H9 (cell line): ENCODE data around the gene WWC1. TPM values are rescaled to one million over a fixed set of nuclear protein-coding genes. Genes with fewer than 3 reads are reported as not detected.

Source experiments
- DNase-seq: peaks from one replicate; pipeline ENCODE4 v3.0.0-alpha.2; 2017
- H2AFZ ChIP-seq: one replicate; pipeline ENCODE4 v1.6.1; 2013; ENCODE audit warnings: mild to moderate bottlenecking, low read length, control low read depth, moderate library complexity
- H2AK5ac ChIP-seq: 2 replicates; pipeline ENCODE4 v1.6.1; 2013; ENCODE audit warnings: low read length, control low read depth, mixed read lengths; ENCODE audit not compliant: insufficient read length
- H2BK120ac ChIP-seq: one replicate; pipeline ENCODE4 v1.6.1; 2013; ENCODE audit warnings: low read depth, mild to moderate bottlenecking, low read length, control low read depth, inconsistent platforms; ENCODE audit not compliant: poor library complexity, severe bottlenecking
- H2BK12ac ChIP-seq: 2 replicates; pipeline ENCODE4 v1.6.1; 2013; ENCODE audit warnings: low read length, control low read depth, mixed read lengths, low read depth; ENCODE audit not compliant: insufficient read length
- H2BK15ac ChIP-seq: 2 replicates; pipeline ENCODE4 v1.6.1; 2013; ENCODE audit warnings: low read depth, low read length, control low read depth
- H2BK20ac ChIP-seq: one replicate; pipeline ENCODE4 v1.6.1; 2013; ENCODE audit warnings: low read depth, mild to moderate bottlenecking, low read length, control low read depth, inconsistent platforms; ENCODE audit not compliant: poor library complexity, severe bottlenecking
- H2BK5ac ChIP-seq: 2 replicates; pipeline ENCODE4 v1.6.1; 2013; ENCODE audit warnings: low read length, control low read depth, mixed read lengths; ENCODE audit not compliant: insufficient read length
- H3K14ac ChIP-seq: 2 replicates; pipeline ENCODE4 v1.6.1; 2013; ENCODE audit warnings: low read length, control low read depth; ENCODE audit not compliant: insufficient read depth
- H3K18ac ChIP-seq: 2 replicates; pipeline ENCODE4 v1.6.1; 2013; ENCODE audit warnings: low read depth, mild to moderate bottlenecking, mixed read lengths, low read length, control low read depth; ENCODE audit not compliant: insufficient read length
- H3K23ac ChIP-seq: 2 replicates; pipeline ENCODE4 v1.6.1; 2013; ENCODE audit warnings: low read length, control low read depth, mixed read lengths, low read depth; ENCODE audit not compliant: insufficient read length
- H3K23me2 ChIP-seq: 2 replicates; pipeline ENCODE4 v1.6.1; 2013; ENCODE audit warnings: low read depth, mild to moderate bottlenecking, mixed read lengths, low read length, control low read depth; ENCODE audit not compliant: insufficient read length, poor library complexity, severe bottlenecking
- H3K27ac ChIP-seq: 2 replicates; pipeline ENCODE4 v1.5.1; 2013; ENCODE audit warnings: low read length, control low read depth, mixed read lengths, low read depth; ENCODE audit not compliant: insufficient read length
- H3K27me3 ChIP-seq: 2 replicates; pipeline ENCODE4 v1.6.1; 2013; ENCODE audit warnings: low read length, control low read depth, inconsistent platforms; ENCODE audit not compliant: insufficient read depth
- H3K4ac ChIP-seq: 2 replicates; pipeline ENCODE4 v1.6.1; 2013; ENCODE audit warnings: low read depth, mild to moderate bottlenecking, control low read depth, inconsistent platforms, low read length, moderate library complexity
- H3K4me1 ChIP-seq: 2 replicates; pipeline ENCODE4 v1.6.1; 2013; ENCODE audit warnings: low read length, control low read depth, inconsistent platforms; ENCODE audit not compliant: insufficient read depth
- H3K4me2 ChIP-seq: 2 replicates; pipeline ENCODE4 v1.6.1; 2013; ENCODE audit warnings: low read length, control low read depth, mixed read lengths; ENCODE audit not compliant: insufficient read length, insufficient read depth
- H3K56ac ChIP-seq: 2 replicates; pipeline ENCODE4 v1.6.1; 2013; ENCODE audit warnings: low read depth, mild to moderate bottlenecking, mixed read lengths, low read length, control low read depth; ENCODE audit not compliant: insufficient read length
- H3K79me1 ChIP-seq: 2 replicates; pipeline ENCODE4 v1.6.1; 2013; ENCODE audit warnings: low read depth, mild to moderate bottlenecking, moderate library complexity, low read length, control low read depth, inconsistent platforms; ENCODE audit not compliant: insufficient read depth, poor library complexity, severe bottlenecking
- H3K79me2 ChIP-seq: 2 replicates; pipeline ENCODE4 v1.6.1; 2013; ENCODE audit warnings: low read length, control low read depth, inconsistent platforms; ENCODE audit not compliant: insufficient read depth
- H3K9ac ChIP-seq: 2 replicates; pipeline ENCODE4 v1.6.1; 2013; ENCODE audit warnings: low read length, control low read depth, mixed read lengths; ENCODE audit not compliant: insufficient read length; ENCODE audit errors: extremely low read depth
- H3K9me3 ChIP-seq: one replicate; pipeline ENCODE4 v1.6.1; 2013; ENCODE audit warnings: low read depth, low read length, inconsistent platforms; ENCODE audit not compliant: control insufficient read depth
- H3T11ph ChIP-seq: one replicate; pipeline ENCODE4 v1.6.1; 2013; ENCODE audit warnings: mild to moderate bottlenecking, low read length, control low read depth, inconsistent platforms
- H4K20me1 ChIP-seq: one replicate; pipeline ENCODE4 v1.6.1; 2013; ENCODE audit not compliant: control insufficient read depth, insufficient read length, insufficient read depth
- H4K5ac ChIP-seq: 2 replicates; pipeline ENCODE4 v1.6.1; 2013; ENCODE audit warnings: low read depth, mild to moderate bottlenecking, mixed read lengths, low read length, control low read depth; ENCODE audit not compliant: insufficient read length
- H4K8ac ChIP-seq: replicated peaks from 2 replicates; pipeline ENCODE4 v1.6.1; 2013; ENCODE audit warnings: low read length, control low read depth, mixed read lengths, low read depth; ENCODE audit not compliant: insufficient read length
- H4K91ac ChIP-seq: 2 replicates; pipeline ENCODE4 v1.6.1; 2013; ENCODE audit warnings: low read depth, mild to moderate bottlenecking, moderate library complexity, mixed read lengths, low read length, control low read depth; ENCODE audit not compliant: insufficient read length
- H3K27ac Mint-ChIP-seq, 3 experiments: 2 replicates in 2 of 3; 3 replicates in 1 of 3; pipeline ENCODE4 v1.8.0; 2020 to 2021; ENCODE audit warnings: mixed read lengths in 3 of 3, mild to moderate bottlenecking in 1 of 3, moderate library complexity in 1 of 3
- H3K27me3 Mint-ChIP-seq: 2 replicates; pipeline ENCODE4 v1.8.0; 2021; ENCODE audit warnings: low read depth, mild to moderate bottlenecking, moderate library complexity, mixed read lengths
- H3K36me3 Mint-ChIP-seq, 3 experiments: 2 replicates in 2 of 3; 3 replicates in 1 of 3; pipeline ENCODE4 v1.8.0; 2020 to 2021; ENCODE audit warnings: low read depth in 3 of 3, mixed read lengths in 3 of 3; ENCODE audit not compliant: insufficient read depth in 1 of 3
- H3K4me1 Mint-ChIP-seq, 2 experiments: 2 replicates each; pipeline ENCODE4 v1.8.0; 2020; ENCODE audit warnings: mixed read lengths in 2 of 2
- H3K4me3 Mint-ChIP-seq, 2 experiments: 2 replicates in 1 of 2; 3 replicates in 1 of 2; pipeline ENCODE4 v1.8.0; 2020 to 2021; ENCODE audit warnings: mild to moderate bottlenecking in 2 of 2, mixed read lengths in 2 of 2, moderate library complexity in 1 of 2
- H3K9me3 Mint-ChIP-seq, 2 experiments: 2 replicates in 1 of 2; 3 replicates in 1 of 2; pipeline ENCODE4 v1.8.0; 2020; ENCODE audit warnings: mild to moderate bottlenecking in 2 of 2, mixed read lengths in 2 of 2, moderate library complexity in 1 of 2
- WGBS: extraction: QIAGEN DNeasy Blood & Tissue Kit; methylation state at CpG from one replicate; pipeline ENCODE4 v1.1.7; 2013; ENCODE audit warnings: missing lambda C conversion rate, low lambda C conversion rate, mixed read lengths; ENCODE audit not compliant: insufficient read length; ENCODE audit errors: extremely low coverage; 5-methylcytosine and 5-hydroxymethylcytosine counted together
- total RNA-seq: library from RNA; stranded (reverse); gene quantifications from 2 replicates; pipeline ENCODE4 v1.2.1, GENCODE V29; 2021
- TF ChIP-seq, protein P1 (sequence below): fragments of 200-600 bp; sonication (generic); conservative IDR thresholded peaks from 3 replicates; pipeline ENCODE4 v1.8.0; 2021; ENCODE audit warnings: antibody characterized with exemption, mild to moderate bottlenecking

WWC1 gene
- total RNA-seq, 1 experiment from 2014 or later = 28.2 TPM

DNA sequence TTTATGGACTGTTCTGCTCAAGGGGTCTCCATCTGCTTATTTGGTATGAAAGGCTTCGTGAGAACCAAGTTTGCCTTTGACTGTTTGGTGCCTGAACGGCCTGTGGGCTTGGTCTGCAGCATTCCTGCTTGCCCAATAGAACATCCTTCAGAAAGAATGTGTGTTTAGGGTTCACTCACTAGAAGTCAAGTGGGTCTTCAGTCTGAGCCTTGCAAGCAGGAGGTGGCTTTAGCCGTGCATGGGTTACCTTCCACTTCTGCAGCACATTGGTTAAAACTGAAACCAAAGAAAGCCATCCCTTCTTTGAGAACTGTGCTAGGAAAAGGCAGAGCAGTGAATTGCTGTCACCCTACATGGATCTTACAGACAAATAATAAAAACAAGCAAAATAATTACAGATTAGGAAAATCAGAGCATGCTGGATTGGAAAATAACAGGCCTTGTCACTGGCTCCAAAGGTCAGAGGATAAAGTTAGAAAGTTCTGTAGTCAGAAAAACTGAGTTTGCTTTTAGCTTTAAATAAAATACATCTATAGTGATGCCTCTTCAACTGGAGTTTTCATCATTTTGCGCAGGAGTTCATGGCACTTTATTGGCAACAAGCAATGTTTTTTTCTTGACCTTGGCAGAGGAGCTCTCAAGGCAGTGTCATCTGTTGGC, 16.6 kb downstream of the WWC1 start:
- Mint-ChIP-seq H3K27ac (no peak overlapping the region; a peak in 1 of 7 replicates), H3K9me3 (no peaks in the 10 kb centered on the region; a peak in 1 of 5 replicates), H3K27me3 (peaks cover 38% of the 10 kb centered on the region), H3K4me3 (no peak overlapping the region), H3K36me3 (peaks cover 0 to 4% (median 0%) of the 10 kb centered on the region in 3 experiments; a peak in 1 of 7 replicates), H3K4me1 (peaks cover 16 to 25% of the 10 kb centered on the region in 2 experiments)
- Histone ChIP-seq H3K4me2 (no peak overlapping the region), H4K8ac (no peak overlapping the region), H2AK5ac (no peak overlapping the region), H2BK5ac (no peak overlapping the region), H3K9ac (no peak overlapping the region), H3K56ac (no peak overlapping the region), H2BK15ac (no peak overlapping the region), H3K79me2 (no peaks in the 10 kb centered on the region), H2AFZ (no peak overlapping the region), H3K79me1 (no peaks in the 10 kb centered on the region), H4K91ac (no peak overlapping the region), H3K4ac (no peak overlapping the region), H3T11ph (no peak overlapping the region), H3K27ac (no peak overlapping the region), H3K4me1 (no peaks in the 10 kb centered on the region; the same call in 1 of the 2 replicates), H3K18ac (no peak overlapping the region), H2BK20ac (no peak overlapping the region), H3K23ac (no peak overlapping the region), H4K20me1 (no peaks in the 10 kb centered on the region), H4K5ac (no peak overlapping the region), H3K9me3 (no peaks in the 10 kb centered on the region), H3K14ac (no peak overlapping the region), H3K27me3 (peaks cover 10% of the 10 kb centered on the region; the same call in 1 of the 2 replicates), H3K23me2 (no peaks in the 10 kb centered on the region), H2BK12ac (no peak overlapping the region), H2BK120ac (no peak overlapping the region)
- WGBS = no CpG with 5 or more reads among the region's 4 CpGs
- DNase-seq = no peak
- TF ChIP-seq, protein P1, sequence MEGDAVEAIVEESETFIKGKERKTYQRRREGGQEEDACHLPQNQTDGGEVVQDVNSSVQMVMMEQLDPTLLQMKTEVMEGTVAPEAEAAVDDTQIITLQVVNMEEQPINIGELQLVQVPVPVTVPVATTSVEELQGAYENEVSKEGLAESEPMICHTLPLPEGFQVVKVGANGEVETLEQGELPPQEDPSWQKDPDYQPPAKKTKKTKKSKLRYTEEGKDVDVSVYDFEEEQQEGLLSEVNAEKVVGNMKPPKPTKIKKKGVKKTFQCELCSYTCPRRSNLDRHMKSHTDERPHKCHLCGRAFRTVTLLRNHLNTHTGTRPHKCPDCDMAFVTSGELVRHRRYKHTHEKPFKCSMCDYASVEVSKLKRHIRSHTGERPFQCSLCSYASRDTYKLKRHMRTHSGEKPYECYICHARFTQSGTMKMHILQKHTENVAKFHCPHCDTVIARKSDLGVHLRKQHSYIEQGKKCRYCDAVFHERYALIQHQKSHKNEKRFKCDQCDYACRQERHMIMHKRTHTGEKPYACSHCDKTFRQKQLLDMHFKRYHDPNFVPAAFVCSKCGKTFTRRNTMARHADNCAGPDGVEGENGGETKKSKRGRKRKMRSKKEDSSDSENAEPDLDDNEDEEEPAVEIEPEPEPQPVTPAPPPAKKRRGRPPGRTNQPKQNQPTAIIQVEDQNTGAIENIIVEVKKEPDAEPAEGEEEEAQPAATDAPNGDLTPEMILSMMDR = no peak
